ENCODE data around the gene ZNF664.

The ZNF664 gene

GRCh38 chr12:123979566-123979965, 6.6 kb downstream of the ZNF664 start:
- Histone ChIP-seq H3K9me3 (ENCODE audit: insufficient read depth, low read depth, low read length) (no peaks in the 10 kb centered on the region), H3K27me3 (ENCODE audit: insufficient read depth, low read length) (peaks cover 20% of the 10 kb centered on the region), H3K4me1 (ENCODE audit: insufficient read depth, low read length) (peaks cover 3% of the 10 kb centered on the region; the same call in 1 of the 2 replicates), H3K4me3 (ENCODE audit: low read length) (no peak overlapping the region), H3K27ac (ENCODE audit: low read depth, low read length) (no peak overlapping the region), H3K9ac (ENCODE audit: low read depth, low read length) (no peak overlapping the region), H3K36me3 (ENCODE audit: insufficient read depth, low read length) (peaks cover 9% of the 10 kb centered on the region; the same call in 1 of the 2 replicates)
- 94% methylated on average over 6 of the region's 6 CpGs for WGBS

DNA sequence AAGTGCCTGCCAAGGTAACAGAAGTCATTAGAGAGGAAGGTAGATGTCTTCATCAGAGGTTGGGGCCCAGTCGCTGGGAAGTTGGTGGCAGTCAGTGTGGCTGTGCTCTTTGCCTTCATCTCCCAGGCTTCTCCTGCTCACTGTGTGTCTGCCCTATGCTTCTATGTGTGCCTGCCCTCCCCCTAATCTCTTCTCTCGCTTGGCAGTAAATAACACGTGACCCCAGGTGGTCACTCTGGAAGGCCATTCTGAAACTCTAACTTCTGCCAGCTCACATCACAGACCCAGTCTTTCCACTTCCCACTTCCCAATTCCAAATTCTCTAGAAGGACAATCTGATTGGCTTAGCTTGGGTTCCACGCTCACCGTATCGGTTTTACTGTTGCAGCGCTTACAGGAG, 9.3 kb downstream of the ZNF664 start:
- H3K36me3 ChIP-seq (ENCODE audit: insufficient read depth, low read length): peaks cover 5% of the 10 kb centered on the region; the same call in 1 of the 2 replicates
- H3K9ac ChIP-seq (ENCODE audit: low read depth, low read length): no peak overlapping the region
- H3K27ac ChIP-seq (ENCODE audit: low read depth, low read length): no peak overlapping the region
- 90% methylated on average over 7 of the region's 7 CpGs for WGBS
- H3K4me1 ChIP-seq (ENCODE audit: insufficient read depth, low read length): no peaks in the 10 kb centered on the region; the same call in 1 of the 2 replicates
- no peaks in the 10 kb centered on the region for H3K27me3 ChIP-seq (ENCODE audit: insufficient read depth, low read length)
- H3K9me3 ChIP-seq (ENCODE audit: insufficient read depth, low read depth, low read length): no peaks in the 10 kb centered on the region
- no peak overlapping the region for H3K4me3 ChIP-seq (ENCODE audit: low read length)

DNA sequence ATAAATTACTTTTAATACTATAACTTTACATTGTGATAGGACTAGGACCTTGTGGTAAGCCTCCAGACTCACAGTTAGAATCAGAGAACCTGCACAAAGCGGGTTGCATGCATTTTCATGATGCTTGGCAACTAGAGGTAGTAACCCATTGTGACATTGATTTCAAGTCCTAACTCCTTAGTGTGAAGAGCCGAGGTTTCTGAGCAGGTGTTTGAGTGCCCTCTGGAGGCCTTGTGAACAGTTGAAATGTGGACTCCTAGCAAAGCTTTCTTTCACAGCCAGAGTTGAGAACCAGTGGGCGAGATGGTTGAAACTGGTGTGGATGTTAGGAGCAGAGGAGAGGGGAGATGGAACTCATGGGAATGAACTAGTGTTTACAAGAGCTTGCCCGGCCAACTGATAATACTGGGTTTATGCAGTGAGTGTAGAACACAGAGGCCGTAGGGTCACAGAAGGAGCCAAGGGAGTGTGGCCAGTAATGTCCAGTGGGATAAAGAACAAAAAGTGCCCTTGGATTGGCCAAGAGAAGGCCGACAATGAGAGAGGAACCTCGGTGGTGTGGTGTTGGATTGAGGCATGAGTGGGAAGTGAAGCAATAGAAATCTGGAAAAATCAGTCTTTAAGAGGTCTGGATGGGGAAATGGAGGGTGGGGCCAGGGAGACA, 10.9 kb downstream of the ZNF664 start:
- H3K27me3 ChIP-seq (ENCODE audit: insufficient read depth, low read length): no peaks in the 10 kb centered on the region
- H3K9me3 ChIP-seq (ENCODE audit: insufficient read depth, low read depth, low read length): no peaks in the 10 kb centered on the region
- 75% methylated on average over 7 of the region's 7 CpGs for WGBS
- no peak overlapping the region for H3K4me3 ChIP-seq (ENCODE audit: low read length)
- no peak overlapping the region for H3K27ac ChIP-seq (ENCODE audit: low read depth, low read length)
- no peak overlapping the region for H3K9ac ChIP-seq (ENCODE audit: low read depth, low read length)
- H3K4me1 ChIP-seq (ENCODE audit: insufficient read depth, low read length): no peaks in the 10 kb centered on the region; the same call in 1 of the 2 replicates
- peaks cover 13% of the 10 kb centered on the region; the same call in 1 of the 2 replicates for H3K36me3 ChIP-seq (ENCODE audit: insufficient read depth, low read length)

DNA sequence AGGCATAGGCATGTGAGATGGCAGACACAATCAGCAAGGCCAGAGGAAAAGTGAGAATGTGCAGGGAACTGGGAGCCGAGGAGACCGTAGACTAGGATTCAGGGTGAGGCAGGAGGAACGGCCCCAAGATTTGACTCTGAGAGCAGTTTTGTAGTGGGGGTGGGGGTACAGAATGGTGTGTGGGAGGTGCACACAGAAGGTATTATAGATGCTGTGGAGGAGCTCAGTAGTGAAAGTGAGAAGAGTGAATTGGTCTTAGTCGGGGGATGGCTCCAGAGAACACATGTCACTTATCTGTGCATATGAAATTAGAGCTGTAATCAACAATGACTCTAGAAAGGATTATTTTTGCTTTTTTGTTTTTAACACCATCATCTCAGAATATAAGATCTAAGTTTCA, 11.9 kb downstream of the ZNF664 start:
- H3K4me3 ChIP-seq (ENCODE audit: low read length): no peak overlapping the region
- H3K36me3 ChIP-seq (ENCODE audit: insufficient read depth, low read length): peaks cover 19% of the 10 kb centered on the region; the same call in 1 of the 2 replicates
- H3K9me3 ChIP-seq (ENCODE audit: insufficient read depth, low read depth, low read length): no peaks in the 10 kb centered on the region
- 96% methylated on average over 4 of the region's 4 CpGs for WGBS
- no peak overlapping the region for H3K9ac ChIP-seq (ENCODE audit: low read depth, low read length)
- no peaks in the 10 kb centered on the region; the same call in 1 of the 2 replicates for H3K4me1 ChIP-seq (ENCODE audit: insufficient read depth, low read length)
- no peak overlapping the region for H3K27ac ChIP-seq (ENCODE audit: low read depth, low read length)
- no peaks in the 10 kb centered on the region for H3K27me3 ChIP-seq (ENCODE audit: insufficient read depth, low read length)

GRCh38 chr12:123986374-123986965, 13.5 kb downstream of the ZNF664 start:
- no peaks in the 10 kb centered on the region; the same call in 1 of the 2 replicates for H3K4me1 ChIP-seq (ENCODE audit: insufficient read depth, low read length)
- no peaks in the 10 kb centered on the region for H3K27me3 ChIP-seq (ENCODE audit: insufficient read depth, low read length)
- WGBS: 97% methylated on average over 1 of the region's 3 CpGs
- peaks cover 19% of the 10 kb centered on the region; the same call in 1 of the 2 replicates for H3K36me3 ChIP-seq (ENCODE audit: insufficient read depth, low read length)
- H3K9ac ChIP-seq (ENCODE audit: low read depth, low read length): no peak overlapping the region
- H3K27ac ChIP-seq (ENCODE audit: low read depth, low read length): no peak overlapping the region
- no peaks in the 10 kb centered on the region for H3K9me3 ChIP-seq (ENCODE audit: insufficient read depth, low read depth, low read length)
- H3K4me3 ChIP-seq (ENCODE audit: low read length): no peak overlapping the region

- WGBS: 91% methylated on average over 1 of the region's 2 CpGs
- no peak overlapping the region for H3K27ac ChIP-seq (ENCODE audit: low read depth, low read length)
- H3K9ac ChIP-seq (ENCODE audit: low read depth, low read length): no peak overlapping the region
- H3K36me3 ChIP-seq (ENCODE audit: insufficient read depth, low read length): peaks cover 19% of the 10 kb centered on the region; the same call in 1 of the 2 replicates
- H3K9me3 ChIP-seq (ENCODE audit: insufficient read depth, low read depth, low read length): no peaks in the 10 kb centered on the region
- no peaks in the 10 kb centered on the region; the same call in 1 of the 2 replicates for H3K4me1 ChIP-seq (ENCODE audit: insufficient read depth, low read length)
- H3K27me3 ChIP-seq (ENCODE audit: insufficient read depth, low read length): no peaks in the 10 kb centered on the region
- no peak overlapping the region for H3K4me3 ChIP-seq (ENCODE audit: low read length)
These were observed 14.0 kb downstream of the ZNF664 start for GRCh38 chr12:123987022-123987421.

GRCh38 chr12:123989168-123989567, 16.2 kb downstream of the ZNF664 start:
- H3K36me3 ChIP-seq (ENCODE audit: insufficient read depth, low read length): peaks cover 26% of the 10 kb centered on the region; the same call in 1 of the 2 replicates
- no peak overlapping the region for H3K27ac ChIP-seq (ENCODE audit: low read depth, low read length)
- no peak overlapping the region for H3K4me3 ChIP-seq (ENCODE audit: low read length)
- H3K27me3 ChIP-seq (ENCODE audit: insufficient read depth, low read length): no peaks in the 10 kb centered on the region
- WGBS: 100% methylated on average over 4 of the region's 5 CpGs
- H3K4me1 ChIP-seq (ENCODE audit: insufficient read depth, low read length): no peaks in the 10 kb centered on the region; the same call in 1 of the 2 replicates
- H3K9ac ChIP-seq (ENCODE audit: low read depth, low read length): no peak overlapping the region
- no peaks in the 10 kb centered on the region for H3K9me3 ChIP-seq (ENCODE audit: insufficient read depth, low read depth, low read length)

- Histone ChIP-seq H3K9ac (ENCODE audit: low read depth, low read length) (no peak overlapping the region), H3K4me3 (ENCODE audit: low read length) (no peak overlapping the region), H3K4me1 (ENCODE audit: insufficient read depth, low read length) (no peaks in the 10 kb centered on the region; the same call in 1 of the 2 replicates), H3K27me3 (ENCODE audit: insufficient read depth, low read length) (no peaks in the 10 kb centered on the region), H3K9me3 (ENCODE audit: insufficient read depth, low read depth, low read length) (no peaks in the 10 kb centered on the region), H3K36me3 (ENCODE audit: insufficient read depth, low read length) (peaks cover 26% of the 10 kb centered on the region; the same call in 1 of the 2 replicates), H3K27ac (ENCODE audit: low read depth, low read length) (no peak overlapping the region)
- whole genome bisulfite sequencing: 83% methylated on average over 1 of the region's 1 CpG
These were observed 16.7 kb downstream of the ZNF664 start for GRCh38 chr12:123989753-123990152.

GRCh38 chr12:123990511-123990910, 17.5 kb downstream of the ZNF664 start:
- Histone ChIP-seq H3K4me3 (ENCODE audit: low read length) (no peak overlapping the region), H3K27ac (ENCODE audit: low read depth, low read length) (no peak overlapping the region), H3K9me3 (ENCODE audit: insufficient read depth, low read depth, low read length) (no peaks in the 10 kb centered on the region), H3K36me3 (ENCODE audit: insufficient read depth, low read length) (peaks cover 26% of the 10 kb centered on the region; the same call in 1 of the 2 replicates), H3K4me1 (ENCODE audit: insufficient read depth, low read length) (peaks cover under 1% of the 10 kb centered on the region; the same call in 1 of the 2 replicates), H3K27me3 (ENCODE audit: insufficient read depth, low read length) (no peaks in the 10 kb centered on the region), H3K9ac (ENCODE audit: low read depth, low read length) (no peak overlapping the region)
- 88% methylated on average over 4 of the region's 4 CpGs for WGBS

DNA sequence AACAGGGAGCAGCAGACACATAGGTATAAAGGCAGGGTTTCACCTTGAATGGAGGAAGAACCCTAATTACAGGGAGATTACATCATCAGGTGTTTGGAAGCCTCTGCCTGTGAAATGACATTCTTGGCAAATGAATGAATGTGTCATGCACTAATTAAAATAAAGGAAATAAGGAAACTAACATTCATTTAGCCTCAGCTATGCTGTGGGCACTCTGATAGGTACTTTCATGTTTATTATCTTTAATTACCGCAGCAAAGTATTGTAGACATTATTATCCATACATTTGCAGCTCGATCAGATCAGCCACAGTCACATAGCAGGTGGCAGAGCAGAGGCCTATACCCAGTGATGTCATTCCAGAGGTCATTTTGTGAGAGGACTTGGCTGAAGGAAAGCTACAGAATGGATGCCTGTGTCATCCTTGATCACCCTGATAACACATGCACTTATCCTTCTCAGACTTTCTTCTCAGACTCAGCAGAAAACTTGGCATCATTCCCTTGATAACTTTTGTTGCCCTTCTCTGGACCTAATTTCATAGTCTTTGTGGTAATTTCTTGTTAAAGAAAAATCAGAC, 18.4 kb downstream of the ZNF664 start:
- no peaks in the 10 kb centered on the region for H3K9me3 ChIP-seq (ENCODE audit: insufficient read depth, low read depth, low read length)
- WGBS: 96% methylated on average over 2 of the region's 2 CpGs
- no peak overlapping the region for H3K9ac ChIP-seq (ENCODE audit: low read depth, low read length)

More for the DNA sequence above, 18.4 kb downstream of the ZNF664 start:
- peaks cover 26% of the 10 kb centered on the region; the same call in 1 of the 2 replicates for H3K36me3 ChIP-seq (ENCODE audit: insufficient read depth, low read length)
- H3K4me1 ChIP-seq (ENCODE audit: insufficient read depth, low read length): peaks cover 10% of the 10 kb centered on the region; the same call in 1 of the 2 replicates
- no peaks in the 10 kb centered on the region for H3K27me3 ChIP-seq (ENCODE audit: insufficient read depth, low read length)
- H3K4me3 ChIP-seq (ENCODE audit: low read length): no peak overlapping the region
- H3K27ac ChIP-seq (ENCODE audit: low read depth, low read length): no peak overlapping the region
